ENCODE results near the gene MUSK. TPM values are rescaled to one million over a fixed set of nuclear protein-coding genes. Genes with fewer than 3 reads are reported as not detected.

MUSK gene
- total RNA-seq, 1 donor from 2014 or later, result 0.24 TPM

DNA sequence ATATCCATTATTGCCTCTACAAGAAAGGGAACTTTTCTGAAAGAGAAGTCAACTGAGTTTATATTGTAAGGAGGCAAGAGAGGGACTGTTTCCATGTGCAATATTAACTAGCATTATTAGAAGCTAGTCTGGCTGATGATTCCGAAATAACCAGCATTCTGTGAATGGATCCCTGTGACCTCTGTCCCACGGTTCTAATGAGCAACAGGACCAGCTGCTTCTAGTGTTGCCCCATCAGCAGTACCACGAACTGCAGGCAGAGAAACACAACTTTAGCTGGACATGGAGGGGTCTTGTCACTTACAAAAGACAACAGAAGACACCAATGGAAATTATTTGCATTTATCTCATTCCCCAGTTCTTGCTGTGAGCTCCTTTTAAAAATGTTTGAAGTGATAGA, 95.4 kb downstream of the MUSK start:
- Histone ChIP-seq H3K4me1 (no peaks in the 10 kb centered on the region), H3K79me2 (ENCODE audit: low read depth) (no peaks in the 10 kb centered on the region), H3K4me2 (no peak overlapping the region), H3K27ac (no peak overlapping the region), H3K9me3 (ENCODE audit: low read depth) (no peaks in the 10 kb centered on the region), H3K36me3 (no peaks in the 10 kb centered on the region), H3K4me3 (no peak overlapping the region), H2AFZ (replicated peaks) (no peak overlapping the region), H3F3A (ENCODE audit: low read depth) (no peaks in the 10 kb centered on the region), H3K27me3 (no peaks in the 10 kb centered on the region), H4K20me1 (ENCODE audit: low read depth) (no peaks in the 10 kb centered on the region), H3K9ac (no peak overlapping the region)
- no peak overlapping the region for H3K27ac Mint-ChIP-seq
- peaks cover 6% of the 10 kb centered on the region for H3K4me1 Mint-ChIP-seq
- no peak overlapping the region for H3K4me3 Mint-ChIP-seq
- no peak for TF ChIP-seq EZH2phosphoT487 (IDR thresholded peaks at IDR 0.05)
- TF ChIP-seq CTCF (IDR thresholded peaks at IDR 0.05), result no peak
- TF ChIP-seq EZH2 (IDR thresholded peaks at IDR 0.05), result no peak
- H3K36me3 Mint-ChIP-seq, result no peaks in the 10 kb centered on the region
- peaks cover 5% of the 10 kb centered on the region for H3K9me3 Mint-ChIP-seq
- peaks cover 2% of the 10 kb centered on the region for H3K27me3 Mint-ChIP-seq (ENCODE audit: insufficient read depth, low read depth)
- DNase-seq (ENCODE audit: low spot score), result no peak

DNA sequence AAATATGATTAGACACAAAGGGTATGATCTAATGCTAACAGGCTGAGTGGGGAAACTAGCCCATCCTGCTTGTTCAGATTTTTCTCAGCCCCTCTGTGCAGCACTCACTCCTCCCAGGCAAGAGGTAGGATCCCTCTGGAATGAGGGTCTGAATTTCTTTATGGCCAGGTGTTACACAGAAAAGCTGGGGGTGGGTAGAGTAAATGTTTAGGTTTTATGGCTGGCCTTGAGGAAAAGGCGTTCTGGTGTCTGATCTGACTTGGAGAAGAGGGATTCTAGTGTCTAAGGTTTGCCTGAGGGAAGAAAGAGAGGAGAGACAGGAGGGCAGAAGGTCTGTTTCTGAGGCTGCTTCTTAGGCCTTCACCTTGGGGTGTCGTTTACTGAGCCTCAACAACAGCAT, 97.3 kb downstream of the MUSK start:
- Histone ChIP-seq H3F3A (ENCODE audit: low read depth) (no peaks in the 10 kb centered on the region), H3K4me1 (no peaks in the 10 kb centered on the region), H3K79me2 (ENCODE audit: low read depth) (no peaks in the 10 kb centered on the region), H3K4me2 (no peak overlapping the region), H3K36me3 (no peaks in the 10 kb centered on the region), H3K27ac (no peak overlapping the region), H3K4me3 (no peak overlapping the region), H3K9me3 (ENCODE audit: low read depth) (no peaks in the 10 kb centered on the region), H2AFZ (replicated peaks) (no peak overlapping the region), H3K27me3 (no peaks in the 10 kb centered on the region), H3K9ac (no peak overlapping the region), H4K20me1 (ENCODE audit: low read depth) (no peaks in the 10 kb centered on the region)
- no peaks in the 10 kb centered on the region for H3K9me3 Mint-ChIP-seq
- H3K4me3 Mint-ChIP-seq, result no peak overlapping the region
- no peak for TF ChIP-seq CTCF (IDR thresholded peaks at IDR 0.05)
- no peak for TF ChIP-seq EZH2 (IDR thresholded peaks at IDR 0.05)
- TF ChIP-seq EZH2phosphoT487 (IDR thresholded peaks at IDR 0.05), result no peak
- no peak for DNase-seq (ENCODE audit: low spot score)
- no peaks in the 10 kb centered on the region for H3K36me3 Mint-ChIP-seq
- H3K27me3 Mint-ChIP-seq (ENCODE audit: insufficient read depth, low read depth), result peaks cover 2% of the 10 kb centered on the region
- peaks cover 6% of the 10 kb centered on the region for H3K4me1 Mint-ChIP-seq
- H3K27ac Mint-ChIP-seq, result no peak overlapping the region

- Histone ChIP-seq H3K4me2 (no peak overlapping the region), H4K20me1 (ENCODE audit: low read depth) (no peaks in the 10 kb centered on the region), H3K79me2 (ENCODE audit: low read depth) (no peaks in the 10 kb centered on the region), H3F3A (ENCODE audit: low read depth) (no peaks in the 10 kb centered on the region), H3K27me3 (no peaks in the 10 kb centered on the region), H3K4me3 (no peak overlapping the region), H3K4me1 (no peaks in the 10 kb centered on the region), H3K27ac (no peak overlapping the region), H3K36me3 (no peaks in the 10 kb centered on the region), H3K9me3 (ENCODE audit: low read depth) (no peaks in the 10 kb centered on the region), H3K9ac (no peak overlapping the region), H2AFZ (replicated peaks) (no peak overlapping the region)
- Mint-ChIP-seq H3K27me3 (ENCODE audit: insufficient read depth, low read depth) (no peaks in the 10 kb centered on the region), H3K4me1 (peaks cover 6% of the 10 kb centered on the region), H3K9me3 (no peaks in the 10 kb centered on the region), H3K27ac (no peak overlapping the region), H3K4me3 (no peak overlapping the region), H3K36me3 (no peaks in the 10 kb centered on the region)
- TF ChIP-seq EZH2 (IDR thresholded peaks at IDR 0.05) (no peak), CTCF (IDR thresholded peaks at IDR 0.05) (no peak), EZH2phosphoT487 (IDR thresholded peaks at IDR 0.05) (no peak)
- DNase-seq (ENCODE audit: low spot score), result no peak
Measured at GRCh38 chr9:110767559-110768063, 99.0 kb downstream of the MUSK start.

All from neural progenitor cell (in vitro differentiated cells).